Spleen (tissue), 7 donors: Measurements from ENCODE around the gene BCO1.

ENCODE experiments used
- POLR2A ChIP-seq, 3 donors: fragments of 450-650 bp; IDR thresholded peaks; one replicate each; pipeline ENCODE4 v1.5.1; 2017; ENCODE audit warnings: antibody characterized with exemption in 3 of 3, mild to moderate bottlenecking in 1 of 3
- POLR2AphosphoS5 ChIP-seq, 3 donors: sonication (generic); formaldehyde crosslinking; IDR thresholded peaks; one replicate each; pipeline ENCODE4 v1.5.1; 2017; ENCODE audit warnings: antibody characterized with exemption in 3 of 3
- TF ChIP-seq, protein P1 (sequence below), 11 experiments: fragments of 200-600 bp in 7 of 11; fragments of 450-650 bp in 4 of 11; sonication (generic) in 4 of 11; IDR thresholded peaks in 8 of 11; conservative IDR thresholded peaks in 3 of 11; 1 replicate in 7 of 11; 2 replicates in 4 of 11; pipeline versions ENCODE4 v1.4.0 to v1.8.0; 2016 to 2021; ENCODE audit warnings: antibody characterized with exemption in 11 of 11, inconsistent platforms in 4 of 11, mild to moderate bottlenecking in 1 of 11
- donor health status: DM: no; HTN: no; CAD: no; lungs with moderate emphysema.
- donor health status: DM: no; HTN: no; CAD: no.
- donor health status: DM: no; HTN: no; CAD: no.

DNA sequence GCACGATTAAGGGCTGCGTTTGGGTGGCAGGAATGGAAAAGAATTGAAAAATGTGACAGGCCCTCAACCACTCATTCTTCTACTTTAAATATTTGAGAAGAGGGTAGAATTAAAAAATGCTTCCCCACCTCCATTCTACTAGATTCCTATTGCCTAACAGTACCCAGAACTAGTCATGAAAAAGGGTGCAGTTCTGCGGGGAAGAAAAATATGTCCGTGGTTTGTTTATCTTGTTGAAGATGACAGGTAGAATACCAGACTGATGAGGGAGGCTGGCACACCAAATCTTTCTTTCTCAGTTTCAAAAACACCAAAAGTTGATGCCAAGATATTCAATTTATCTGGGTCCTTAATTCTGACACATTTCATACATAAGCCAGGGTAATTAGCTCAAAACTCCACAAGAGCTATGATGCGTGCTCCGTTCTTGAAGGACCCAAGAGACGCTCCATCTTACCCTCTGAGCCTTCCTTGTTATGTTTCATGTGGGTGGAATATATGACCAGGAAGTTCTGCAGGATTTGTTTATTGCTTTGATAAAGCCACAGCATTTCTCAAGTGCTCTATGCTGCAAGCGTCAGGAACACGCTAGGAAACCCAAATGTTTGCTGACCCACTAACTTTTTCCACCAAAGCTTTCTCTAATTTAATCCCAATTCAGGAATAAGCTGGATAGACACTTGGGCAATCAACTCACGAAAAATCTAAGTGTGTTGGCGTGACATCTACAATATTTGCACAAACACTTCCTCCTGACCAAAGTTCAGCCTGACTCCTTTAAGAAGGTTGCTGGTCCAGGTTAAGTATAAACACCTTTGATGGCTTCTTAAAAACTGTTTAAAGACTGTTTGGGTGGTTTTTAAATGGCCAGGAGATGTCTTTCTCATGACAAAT lies 55.7 kb downstream of the BCO1 start:
- TF ChIP-seq POLR2A (IDR thresholded peaks at IDR 0.05) (no peak), POLR2AphosphoS5 (IDR thresholded peaks at IDR 0.05) (no peak)
- TF ChIP-seq, protein P1, sequence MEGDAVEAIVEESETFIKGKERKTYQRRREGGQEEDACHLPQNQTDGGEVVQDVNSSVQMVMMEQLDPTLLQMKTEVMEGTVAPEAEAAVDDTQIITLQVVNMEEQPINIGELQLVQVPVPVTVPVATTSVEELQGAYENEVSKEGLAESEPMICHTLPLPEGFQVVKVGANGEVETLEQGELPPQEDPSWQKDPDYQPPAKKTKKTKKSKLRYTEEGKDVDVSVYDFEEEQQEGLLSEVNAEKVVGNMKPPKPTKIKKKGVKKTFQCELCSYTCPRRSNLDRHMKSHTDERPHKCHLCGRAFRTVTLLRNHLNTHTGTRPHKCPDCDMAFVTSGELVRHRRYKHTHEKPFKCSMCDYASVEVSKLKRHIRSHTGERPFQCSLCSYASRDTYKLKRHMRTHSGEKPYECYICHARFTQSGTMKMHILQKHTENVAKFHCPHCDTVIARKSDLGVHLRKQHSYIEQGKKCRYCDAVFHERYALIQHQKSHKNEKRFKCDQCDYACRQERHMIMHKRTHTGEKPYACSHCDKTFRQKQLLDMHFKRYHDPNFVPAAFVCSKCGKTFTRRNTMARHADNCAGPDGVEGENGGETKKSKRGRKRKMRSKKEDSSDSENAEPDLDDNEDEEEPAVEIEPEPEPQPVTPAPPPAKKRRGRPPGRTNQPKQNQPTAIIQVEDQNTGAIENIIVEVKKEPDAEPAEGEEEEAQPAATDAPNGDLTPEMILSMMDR (IDR thresholded peaks at IDR 0.05 in 8 of 11, conservative IDR thresholded peaks at IDR 0.05 in 3 of 11), result no peak
